IMR-90 (cell line): ENCODE results near the gene EPB41L2. TPM values are rescaled to one million over a fixed set of nuclear protein-coding genes. Genes with fewer than 3 reads are reported as not detected.

Source experiments
- ATAC-seq: fragments of 200-7000 bp; cut with Tn5 transposase; 2 replicates; pipeline ENCODE4 v1.9.1; 2020; ENCODE audit warnings: low read depth, mild to moderate bottlenecking, moderate library complexity
- BruUV-seq: library from RNA; stranded (reverse); fragments of 400-500 nt; replicated peaks from 2 replicates; lab custom pipeline; 2021; lab: Mats Ljungman, UMichigan
- CTCF ChIA-PET: fragments of 300-600 bp; formaldehyde crosslinking; extraction: SDS; loops from one replicate; lab custom pipeline; 2021; ENCODE audit warnings: antibody characterized with exemption; lab: Yijun Ruan, JAX
- POLR2A ChIA-PET: fragments of 300-600 bp; sonication (Branson Sonifier 250); formaldehyde crosslinking; loops from one replicate; lab custom pipeline; 2022; ENCODE audit warnings: antibody characterized with exemption; ENCODE audit not compliant: unreplicated experiment; lab: Charles Lee
- DNase-seq: peaks from one replicate; pipeline ENCODE4 v3.0.0; 2013
- H2AFZ ChIP-seq: replicated peaks from 2 replicates; pipeline ENCODE3; 2013; ENCODE audit warnings: low read length, mild to moderate bottlenecking; ENCODE audit not compliant: poor library complexity
- H2AK5ac ChIP-seq: 2 replicates; pipeline ENCODE4 v1.6.1; 2013; ENCODE audit warnings: low read depth, low read length, inconsistent platforms
- H2AK9ac ChIP-seq: replicated peaks from 2 replicates; pipeline ENCODE3; 2013; ENCODE audit warnings: mild to moderate bottlenecking, low read depth, low read length, moderate library complexity; ENCODE audit not compliant: poor library complexity
- H2BK120ac ChIP-seq: 2 replicates; pipeline ENCODE4 v1.6.1; 2013; ENCODE audit warnings: low read depth, low read length, inconsistent platforms
- H2BK15ac ChIP-seq: 3 replicates; pipeline ENCODE4 v1.6.1; 2013; ENCODE audit warnings: low read depth, low read length, inconsistent platforms
- H2BK20ac ChIP-seq: 2 replicates; pipeline ENCODE4 v1.6.1; 2013; ENCODE audit warnings: low read depth, mild to moderate bottlenecking, inconsistent platforms, low read length, moderate library complexity
- H2BK5ac ChIP-seq: 2 replicates; pipeline ENCODE4 v1.6.1; 2013; ENCODE audit warnings: mild to moderate bottlenecking, low read depth, low read length, inconsistent platforms; ENCODE audit not compliant: poor library complexity, severe bottlenecking
- H3K14ac ChIP-seq: replicated peaks from 2 replicates; pipeline ENCODE4 v1.6.1; 2013; ENCODE audit warnings: low read depth, low read length, inconsistent platforms
- H3K18ac ChIP-seq: 2 replicates; pipeline ENCODE4 v1.6.1; 2013; ENCODE audit warnings: low read depth, low read length, control low read depth
- H3K23ac ChIP-seq: 2 replicates; pipeline ENCODE4 v1.6.1; 2013; ENCODE audit warnings: low read depth, low read length, inconsistent platforms
- H3K27ac ChIP-seq: 2 replicates; pipeline ENCODE4 v1.5.1; 2013; ENCODE audit warnings: mild to moderate bottlenecking, control low read depth, low read length; ENCODE audit not compliant: insufficient read depth
- H3K27me3 ChIP-seq: 2 replicates; pipeline ENCODE4 v1.6.1; 2013; ENCODE audit warnings: low read length; ENCODE audit not compliant: control insufficient read depth, insufficient read depth
- H3K36me3 ChIP-seq: 2 replicates; pipeline ENCODE4 v1.6.1; 2013; ENCODE audit warnings: low read length, mixed read lengths; ENCODE audit not compliant: control insufficient read depth, insufficient read depth
- H3K4ac ChIP-seq: 2 replicates; pipeline ENCODE4 v1.6.1; 2013; ENCODE audit warnings: low read depth, low read length, inconsistent platforms
- H3K4me1 ChIP-seq: 2 replicates; pipeline ENCODE4 v1.6.1; 2013; ENCODE audit warnings: low read length, mixed read lengths; ENCODE audit not compliant: control insufficient read depth, insufficient read depth
- H3K4me2 ChIP-seq: 2 replicates; pipeline ENCODE4 v1.6.1; 2013; ENCODE audit warnings: low read depth, mild to moderate bottlenecking, control low read depth, low read length, moderate library complexity
- H3K4me3 ChIP-seq: 2 replicates; pipeline ENCODE4 v1.5.1; 2013; ENCODE audit warnings: low read depth, mild to moderate bottlenecking, control low read depth, low read length, moderate library complexity; ENCODE audit not compliant: insufficient read depth
- H3K56ac ChIP-seq: 2 replicates; pipeline ENCODE4 v1.6.1; 2013; ENCODE audit warnings: low read length, inconsistent platforms; ENCODE audit not compliant: insufficient read depth; ENCODE audit errors: extremely low read depth
- H3K79me1 ChIP-seq, 2 experiments: 2 replicates each; pipeline ENCODE4 v1.6.1; 2013; ENCODE audit warnings: low read length in 2 of 2, inconsistent platforms in 1 of 2, low read depth in 1 of 2
- H3K9ac ChIP-seq: 2 replicates; pipeline ENCODE4 v1.6.1; 2013; ENCODE audit warnings: low read depth, low read length, control low read depth
- H3K9me1 ChIP-seq: 2 replicates; pipeline ENCODE4 v1.6.1; 2013; ENCODE audit warnings: low read length, inconsistent platforms; ENCODE audit not compliant: insufficient read depth
- H3K9me3 ChIP-seq: 2 replicates; pipeline ENCODE4 v1.6.1; 2013; ENCODE audit warnings: low read length; ENCODE audit not compliant: control insufficient read depth, insufficient read depth
- H4K20me1 ChIP-seq: 2 replicates; pipeline ENCODE4 v1.6.1; 2013; ENCODE audit warnings: low read length, inconsistent platforms; ENCODE audit not compliant: insufficient read depth
- H4K5ac ChIP-seq: 2 replicates; pipeline ENCODE4 v1.6.1; 2013; ENCODE audit warnings: mild to moderate bottlenecking, low read depth, low read length, control low read depth
- H4K8ac ChIP-seq, 2 experiments: 2 replicates each; pipeline ENCODE4 v1.6.1; 2013; ENCODE audit warnings: low read depth in 2 of 2, low read length in 2 of 2, control low read depth in 1 of 2, inconsistent platforms in 1 of 2
- H4K91ac ChIP-seq: 2 replicates; pipeline ENCODE4 v1.6.1; 2013; ENCODE audit warnings: low read depth, low read length, inconsistent platforms; ENCODE audit not compliant: insufficient read depth
- BHLHE40 ChIP-seq: fragments of 150-350 bp; IDR thresholded peaks from 2 replicates; pipeline ENCODE4 v1.6.1; 2016; ENCODE audit warnings: mild to moderate bottlenecking, low read depth, low read length
- CHD1 ChIP-seq: IDR thresholded peaks from 2 replicates; pipeline ENCODE4 v1.6.1; 2012; ENCODE audit warnings: low read depth, low read length, improper control_type of control experiment
- CTCF ChIP-seq: conservative IDR thresholded peaks from 2 replicates; pipeline ENCODE4 v1.5.1; 2012; ENCODE audit warnings: mild to moderate bottlenecking, low read depth, low read length, improper control_type of control experiment
- FOS ChIP-seq: fragments of 150-350 bp; IDR thresholded peaks from 2 replicates; pipeline ENCODE4 v1.6.1; 2016; ENCODE audit warnings: low read depth, low read length
- MAFK ChIP-seq: IDR thresholded peaks from 2 replicates; pipeline ENCODE4 v1.6.1; 2012; ENCODE audit warnings: low read depth, low read length, improper control_type of control experiment
- MAZ ChIP-seq: IDR thresholded peaks from 2 replicates; pipeline ENCODE4 v1.6.1; 2012; ENCODE audit warnings: low read depth, mild to moderate bottlenecking, low read length, improper control_type of control experiment, moderate library complexity, borderline replicate concordance
- MXI1 ChIP-seq: IDR thresholded peaks from 2 replicates; pipeline ENCODE4 v1.6.1; 2012; ENCODE audit warnings: low read depth, mild to moderate bottlenecking, low read length, moderate library complexity, borderline replicate concordance
- NFE2L2 ChIP-seq: fragments of 150-350 bp; IDR thresholded peaks from 2 replicates; pipeline ENCODE4 v1.6.1; 2016; ENCODE audit warnings: low read depth, mild to moderate bottlenecking, low read length
- POLR2A ChIP-seq: IDR thresholded peaks from 2 replicates; pipeline ENCODE4 v1.6.1; 2012; ENCODE audit warnings: mild to moderate bottlenecking, low read depth, low read length
- RCOR1 ChIP-seq: IDR thresholded peaks from 2 replicates; pipeline ENCODE4 v1.6.1; 2012; ENCODE audit warnings: mild to moderate bottlenecking, low read length, improper control_type of control experiment; ENCODE audit not compliant: insufficient replicate concordance
- RFX5 ChIP-seq: IDR thresholded peaks from 2 replicates; pipeline ENCODE4 v1.8.0; 2012; ENCODE audit warnings: low read depth, mild to moderate bottlenecking, low read length, moderate library complexity
- SMC3 ChIP-seq: fragments of 150-350 bp; IDR thresholded peaks from 2 replicates; pipeline ENCODE4 v1.6.1; 2016; ENCODE audit warnings: low read depth, mild to moderate bottlenecking, antibody characterized with exemption, low read length, moderate library complexity
- USF2 ChIP-seq: fragments of 150-350 bp; IDR thresholded peaks from 2 replicates; pipeline ENCODE4 v1.6.1; 2017; ENCODE audit warnings: mild to moderate bottlenecking, antibody characterized with exemption, low read length, low read depth
- WGBS, 2 experiments: methylation state at CpG; one replicate each; pipeline versions ENCODE4 v1.1.5 to v1.1.7; 2013; ENCODE audit warnings: missing lambda C conversion rate in 2 of 2; ENCODE audit not compliant: insufficient read length in 1 of 2; ENCODE audit errors: extremely low coverage in 2 of 2; 5-methylcytosine and 5-hydroxymethylcytosine counted together
- dilution Hi-C: fragments of 300-500 bp; cut with HindIII; formaldehyde crosslinking; loops from one replicate; pipeline ENCODE4 v1.14.3; 2018; ENCODE audit warnings: low sequenced_read_pairs; ENCODE audit not compliant: unreplicated experiment
- in situ Hi-C: fragments of 300-500 bp; cut with MboI; formaldehyde crosslinking; loops from 3 replicates; pipeline ENCODE4 v1.14.3; 2019; ENCODE audit warnings: low sequenced_read_pairs, inconsistent platforms, mixed read lengths
- intact Hi-C: fragments of 100-400 bp; cut with micrococcal nuclease; formaldehyde crosslinking; loops from 2 replicates; pipeline ENCODE4 v1.10.0; 2022
- polyA plus RNA-seq, 3 experiments: library from polyadenylated mRNA; depleted of rRNA; stranded (reverse); fragments of >200 nt; gene quantifications; 2 replicates each; pipeline ENCODE4 v1.2.3, GENCODE V29; 2012; ENCODE audit warnings: low replicate concordance in 1 of 3
- total RNA-seq: library from RNA; depleted of rRNA; stranded (reverse); fragments of >200 nt; gene quantifications from 2 replicates; pipeline ENCODE4 v1.2.3, GENCODE V29; 2012

EPB41L2 gene
- total and polyA plus RNA-seq, 2 of the 4 experiments (the other 2 are of a cell fraction): 85.7 to 99.8 TPM

GRCh38 chr6:130955755-130956154 lies 107.3 kb downstream of the EPB41L2 start:
- H3K9ac ChIP-seq: no peak overlapping the region
- H3K27me3 ChIP-seq: no peaks in the 10 kb centered on the region
- H3K4ac ChIP-seq: no peak overlapping the region
- POLR2A ChIA-PET: no interaction called here
- no peak overlapping the region for H3K14ac ChIP-seq
- no peak overlapping the region for H3K56ac ChIP-seq
- no peaks in the 10 kb centered on the region for H3K9me3 ChIP-seq
- H3K23ac ChIP-seq: no peak overlapping the region
- no peak for TF ChIP-seq BHLHE40
- TF ChIP-seq RFX5: no peak
- no peak for TF ChIP-seq SMC3
- no peak for TF ChIP-seq FOS
- no peak for TF ChIP-seq RCOR1
- no peak for TF ChIP-seq MXI1
- no peak for TF ChIP-seq POLR2A
- TF ChIP-seq CTCF: no peak
- TF ChIP-seq CHD1: no peak
- no peak for TF ChIP-seq MAFK
- TF ChIP-seq NFE2L2: no peak
- no peak for TF ChIP-seq USF2
- TF ChIP-seq MAZ: no peak
- WGBS, 2 experiments: no CpG with 5 or more reads among the region's 2 CpGs
- no peak overlapping the region for H3K18ac ChIP-seq
- no peak overlapping the region for H2BK120ac ChIP-seq
- no TSS peak for BruUV-seq
- intact Hi-C loops (no loop called here), dilution Hi-C loops (no loop called here), in situ Hi-C loops (no loop called here)
- DNase-seq (no peak), ATAC-seq (no peak)
- H3K4me1 ChIP-seq: peaks cover 2% of the 10 kb centered on the region; the same call in 1 of the 2 replicates
- H2BK15ac ChIP-seq: no peak overlapping the region
- H2AFZ ChIP-seq: no peak overlapping the region
- H4K8ac ChIP-seq: no peak overlapping the region
- H3K79me1 ChIP-seq: peaks cover 41 to 62% of the 10 kb centered on the region in 2 experiments
- no peak overlapping the region for H2AK5ac ChIP-seq
- no peak overlapping the region for H2AK9ac ChIP-seq
- H4K5ac ChIP-seq: no peak overlapping the region
- no peak overlapping the region for H4K91ac ChIP-seq
- H4K20me1 ChIP-seq: peaks cover 28% of the 10 kb centered on the region; the same call in 1 of the 2 replicates
- no peak overlapping the region for H3K4me3 ChIP-seq
- H2BK5ac ChIP-seq: no peak overlapping the region
- H3K27ac ChIP-seq: no peak overlapping the region
- CTCF ChIA-PET: no interaction called here
- peaks cover 9% of the 10 kb centered on the region for H3K9me1 ChIP-seq
- peaks cover 19% of the 10 kb centered on the region for H3K36me3 ChIP-seq
- H2BK20ac ChIP-seq: no peak overlapping the region
- no peak overlapping the region for H3K4me2 ChIP-seq
